ENCODE data around the gene SEMA3C. TPM values are rescaled to one million over a fixed set of nuclear protein-coding genes. Genes with fewer than 3 reads are reported as not detected.

Gene SEMA3C
- total and polyA plus RNA-seq, 8 donors = 0.28 to 11.3 (median 1.0) TPM

DNA sequence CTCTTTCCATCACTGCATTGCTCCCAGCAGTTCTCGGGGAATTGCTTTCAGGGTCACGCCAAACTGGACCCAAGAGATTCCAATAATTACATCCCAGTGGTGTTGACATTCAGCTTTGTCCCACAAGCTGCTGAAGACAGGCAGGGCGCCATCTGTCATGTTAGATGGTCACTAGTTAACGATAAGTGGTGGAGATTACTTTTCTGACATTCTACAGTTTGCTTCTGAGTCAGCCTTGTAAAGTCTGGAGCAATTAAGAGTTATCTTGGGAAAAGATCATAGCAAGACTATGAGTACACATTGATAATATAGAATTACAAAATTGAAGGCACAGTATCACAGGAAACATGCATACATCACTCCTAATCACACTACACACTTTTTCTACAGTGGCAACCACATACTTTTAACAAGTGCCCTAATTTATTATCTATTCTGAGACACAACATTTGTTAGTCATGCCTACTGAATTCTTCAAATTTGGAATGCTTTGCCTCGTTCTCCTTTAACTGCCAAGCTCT is 41.9 kb downstream of the SEMA3C start:
- H3K27ac ChIP-seq = no peak overlapping the region
- 54 to 57% methylated on average over 5 of the region's 5 CpGs for WGBS, 2 donors
- no peaks in the 10 kb centered on the region for H3K36me3 ChIP-seq
- no peak for FAIRE-seq
- H3K4me3 ChIP-seq = no peak overlapping the region
- H3K27me3 ChIP-seq = no peaks in the 10 kb centered on the region
- intact Hi-C loops (cut with DNase I) = no loop called here
- no peak for ATAC-seq
- H3K9me3 ChIP-seq = no peaks in the 10 kb centered on the region
- H3K4me1 ChIP-seq = no peaks in the 10 kb centered on the region
- TF ChIP-seq, protein P1, sequence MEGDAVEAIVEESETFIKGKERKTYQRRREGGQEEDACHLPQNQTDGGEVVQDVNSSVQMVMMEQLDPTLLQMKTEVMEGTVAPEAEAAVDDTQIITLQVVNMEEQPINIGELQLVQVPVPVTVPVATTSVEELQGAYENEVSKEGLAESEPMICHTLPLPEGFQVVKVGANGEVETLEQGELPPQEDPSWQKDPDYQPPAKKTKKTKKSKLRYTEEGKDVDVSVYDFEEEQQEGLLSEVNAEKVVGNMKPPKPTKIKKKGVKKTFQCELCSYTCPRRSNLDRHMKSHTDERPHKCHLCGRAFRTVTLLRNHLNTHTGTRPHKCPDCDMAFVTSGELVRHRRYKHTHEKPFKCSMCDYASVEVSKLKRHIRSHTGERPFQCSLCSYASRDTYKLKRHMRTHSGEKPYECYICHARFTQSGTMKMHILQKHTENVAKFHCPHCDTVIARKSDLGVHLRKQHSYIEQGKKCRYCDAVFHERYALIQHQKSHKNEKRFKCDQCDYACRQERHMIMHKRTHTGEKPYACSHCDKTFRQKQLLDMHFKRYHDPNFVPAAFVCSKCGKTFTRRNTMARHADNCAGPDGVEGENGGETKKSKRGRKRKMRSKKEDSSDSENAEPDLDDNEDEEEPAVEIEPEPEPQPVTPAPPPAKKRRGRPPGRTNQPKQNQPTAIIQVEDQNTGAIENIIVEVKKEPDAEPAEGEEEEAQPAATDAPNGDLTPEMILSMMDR (IDR thresholded peaks at IDR 0.05) = no peak
- no peak for DNase-seq

DNA sequence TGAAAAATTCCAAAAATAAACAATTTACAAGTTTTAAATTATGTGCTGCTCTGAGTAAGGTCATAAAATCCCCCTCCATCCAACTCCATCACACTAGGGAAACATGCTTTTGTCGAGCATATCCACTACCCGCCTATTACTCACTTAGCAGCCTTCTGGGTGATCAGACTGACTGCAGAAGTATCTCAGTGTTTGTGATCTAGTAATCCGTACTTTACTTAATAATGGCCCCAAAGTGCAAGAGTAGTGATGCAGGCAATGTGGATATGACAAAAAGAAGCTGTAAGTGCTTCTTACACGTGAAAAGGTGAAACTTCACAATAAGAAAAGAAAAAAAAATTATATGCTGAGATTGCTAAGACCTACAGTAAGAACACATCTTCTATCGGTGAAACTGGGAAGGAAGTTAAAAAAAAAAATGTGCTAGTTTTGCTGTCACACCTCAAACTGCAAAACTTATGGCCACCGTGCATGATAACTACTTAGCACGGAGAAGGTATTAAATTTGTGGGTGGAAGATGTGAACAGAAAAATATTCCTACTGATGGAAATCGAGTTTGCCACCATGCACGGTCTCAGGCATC is 43.2 kb downstream of the SEMA3C start:
- no peak for FAIRE-seq
- Histone ChIP-seq H3K27me3 (no peaks in the 10 kb centered on the region), H3K27ac (no peak overlapping the region), H3K36me3 (no peaks in the 10 kb centered on the region), H3K4me3 (no peak overlapping the region), H3K4me1 (no peaks in the 10 kb centered on the region), H3K9me3 (no peaks in the 10 kb centered on the region)
- TF ChIP-seq, protein P1 (IDR thresholded peaks at IDR 0.05) = no peak
- WGBS, 2 donors = 78 to 83% methylated on average over 9 of the region's 9 CpGs
- no peak for DNase-seq
- no peak for ATAC-seq
- intact Hi-C loops (cut with DNase I) = no loop called here

DNA sequence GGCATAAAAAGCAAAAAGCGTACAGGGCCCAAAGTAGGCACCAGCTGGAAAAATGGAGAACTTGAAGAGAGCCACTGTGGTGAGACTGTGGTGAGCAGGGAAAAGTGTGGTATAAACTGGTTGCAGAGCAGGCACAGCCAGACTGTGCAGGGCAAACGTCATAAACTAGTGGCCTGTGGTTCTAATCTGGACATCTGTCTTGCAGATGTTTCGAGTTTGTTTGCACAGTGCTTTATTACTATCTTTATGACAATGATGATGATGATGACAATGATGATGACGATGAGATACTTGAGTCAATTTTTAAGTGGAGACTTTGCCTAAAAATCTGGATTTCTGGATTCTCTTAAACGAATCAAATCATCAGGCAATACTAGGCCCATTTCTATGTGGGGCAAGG is 45.7 kb downstream of the SEMA3C start:
- ATAC-seq (no peak), FAIRE-seq (no peak), DNase-seq (no peak)
- no peaks in the 10 kb centered on the region for H3K36me3 ChIP-seq
- TF ChIP-seq, protein P1 (IDR thresholded peaks at IDR 0.05) = no peak
- H3K9me3 ChIP-seq = no peaks in the 10 kb centered on the region
- no peaks in the 10 kb centered on the region for H3K4me1 ChIP-seq
- 70 to 82% methylated on average over 5 of the region's 5 CpGs for WGBS, 2 donors
- intact Hi-C loops (cut with DNase I) = no loop called here
- no peak overlapping the region for H3K27ac ChIP-seq
- no peaks in the 10 kb centered on the region for H3K27me3 ChIP-seq
- no peak overlapping the region for H3K4me3 ChIP-seq

DNA sequence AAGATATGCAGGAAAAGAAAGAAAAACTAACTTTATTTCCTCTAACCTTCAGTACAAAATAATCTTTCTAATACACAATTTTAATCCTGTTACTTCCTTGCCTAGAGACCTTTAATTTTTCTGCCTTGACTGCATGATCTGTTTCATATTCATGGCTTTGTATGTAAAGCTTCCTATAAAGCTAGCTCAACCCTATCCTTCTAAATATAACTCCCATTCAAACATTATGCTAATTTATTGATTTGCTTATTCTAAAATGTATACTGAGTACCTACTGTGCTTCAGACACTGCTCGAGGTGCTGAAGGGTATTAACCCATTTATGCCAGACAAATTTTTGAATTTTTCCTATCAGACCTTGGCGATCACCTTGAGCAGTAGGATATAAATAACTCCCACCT is 47.6 kb downstream of the SEMA3C start:
- no peaks in the 10 kb centered on the region for H3K9me3 ChIP-seq
- ATAC-seq (no peak), DNase-seq (no peak), FAIRE-seq (no peak)
- 53 to 58% methylated on average over 2 of the region's 2 CpGs for WGBS, 2 donors
- intact Hi-C loops (cut with DNase I) = no loop called here
- no peak overlapping the region for H3K27ac ChIP-seq
- H3K36me3 ChIP-seq = no peaks in the 10 kb centered on the region
- H3K4me1 ChIP-seq = no peaks in the 10 kb centered on the region
- no peak overlapping the region for H3K4me3 ChIP-seq
- H3K27me3 ChIP-seq = no peaks in the 10 kb centered on the region
- TF ChIP-seq, protein P1 (IDR thresholded peaks at IDR 0.05) = no peak

DNA sequence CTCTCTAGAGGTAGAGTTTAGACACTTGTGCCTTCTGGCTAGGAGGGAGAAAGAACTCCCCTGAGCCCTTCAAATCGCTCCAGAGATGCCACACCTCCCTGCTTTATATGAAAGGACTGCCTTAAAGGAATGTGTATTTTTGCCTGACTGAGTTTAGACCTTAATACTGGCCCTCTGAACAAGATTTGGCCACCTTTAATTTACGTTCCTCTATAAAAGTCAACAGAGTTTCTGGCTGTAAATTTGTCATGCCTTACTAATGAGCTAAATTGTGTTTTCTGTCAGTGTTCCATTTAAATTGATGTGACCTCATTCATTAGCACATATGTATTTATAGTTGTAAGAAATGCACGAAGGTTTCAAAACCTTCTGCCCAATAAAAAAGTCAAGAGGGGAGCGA is 48.0 kb downstream of the SEMA3C start:
- ATAC-seq = no peak

More for the DNA sequence above, 48.0 kb downstream of the SEMA3C start:
- no peaks in the 10 kb centered on the region for H3K9me3 ChIP-seq
- FAIRE-seq (no peak), DNase-seq (no peak)
- intact Hi-C loops (cut with DNase I) = no loop called here
- no peak overlapping the region for H3K4me3 ChIP-seq
- H3K4me1 ChIP-seq = no peaks in the 10 kb centered on the region
- no peak overlapping the region for H3K27ac ChIP-seq
- TF ChIP-seq, protein P1 (IDR thresholded peaks at IDR 0.05) = no peak
- no peaks in the 10 kb centered on the region for H3K36me3 ChIP-seq
- no peaks in the 10 kb centered on the region for H3K27me3 ChIP-seq
- WGBS, 2 donors = 47 to 50% methylated on average over 4 of the region's 4 CpGs

Measured in pancreas (tissue), 10 donors.